T-helper 1 cell (primary cell): ENCODE data around the gene IQSEC1.
"Not testable (repeated sequence)": the region's sequence is repeated elsewhere in the genome, so short reads cannot be mapped to it uniquely, and the experiment has no call there.

ENCODE experiments used
- DNase-seq, 5 donors: peaks; one replicate each; pipeline ENCODE4 v3.0.0-alpha.2; 2012 to 2020

Gene IQSEC1

DNA sequence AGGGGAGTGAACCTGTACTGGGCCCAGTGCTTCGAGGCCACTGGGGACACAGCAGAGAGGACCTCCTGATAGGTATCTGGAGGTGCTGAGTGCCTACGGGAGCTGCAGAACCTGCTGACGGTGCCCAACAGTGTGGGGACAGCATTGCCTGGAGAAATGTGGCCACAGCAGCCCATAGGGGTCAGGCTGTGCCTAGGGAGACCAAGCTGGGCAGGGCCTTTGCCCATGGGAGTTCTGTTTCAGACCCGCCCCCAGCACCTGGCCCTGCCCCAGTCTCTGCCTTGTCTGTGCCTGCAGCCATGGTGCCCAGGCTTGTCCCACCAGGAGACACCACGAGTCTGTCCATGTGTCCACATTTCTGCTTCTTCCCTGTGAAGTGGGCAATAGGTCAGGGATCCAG is 216.6 kb downstream of the IQSEC1 start:
- DNase-seq = no peak

DNA sequence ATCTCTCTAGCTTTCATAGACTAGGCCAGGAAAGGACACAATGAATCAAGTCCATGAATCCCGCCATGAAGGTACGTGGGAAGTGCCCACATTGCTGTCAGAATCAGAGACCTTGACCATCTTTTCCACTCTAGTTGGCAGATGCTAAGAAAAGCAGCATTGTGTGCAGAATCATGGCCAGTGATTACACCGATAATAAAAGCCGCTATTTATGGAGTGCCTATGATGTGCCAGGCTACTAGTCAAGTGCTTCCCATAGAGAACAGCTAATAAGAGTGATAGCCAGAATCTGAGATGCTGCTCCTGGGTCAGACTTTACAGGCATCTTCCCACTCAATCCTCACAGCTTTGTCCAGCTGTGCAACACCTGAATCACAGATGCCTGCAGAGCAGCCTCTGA is 218.7 kb downstream of the IQSEC1 start:
- DNase-seq = no peak

- DNase-seq = not testable (repeated sequence)
Observed at GRCh38 chr3:12853847-12854246, 219.4 kb downstream of the IQSEC1 start.

GRCh38 chr3:12852201-12852600 is 221.0 kb downstream of the IQSEC1 start:
- no peak for DNase-seq
